Measurements from ENCODE around the gene A1BG. TPM values are rescaled to one million over a fixed set of nuclear protein-coding genes. Genes with fewer than 3 reads are reported as not detected.

The A1BG gene
- 9.7 and 24.9 TPM in 2 replicates for total RNA-seq

DNA sequence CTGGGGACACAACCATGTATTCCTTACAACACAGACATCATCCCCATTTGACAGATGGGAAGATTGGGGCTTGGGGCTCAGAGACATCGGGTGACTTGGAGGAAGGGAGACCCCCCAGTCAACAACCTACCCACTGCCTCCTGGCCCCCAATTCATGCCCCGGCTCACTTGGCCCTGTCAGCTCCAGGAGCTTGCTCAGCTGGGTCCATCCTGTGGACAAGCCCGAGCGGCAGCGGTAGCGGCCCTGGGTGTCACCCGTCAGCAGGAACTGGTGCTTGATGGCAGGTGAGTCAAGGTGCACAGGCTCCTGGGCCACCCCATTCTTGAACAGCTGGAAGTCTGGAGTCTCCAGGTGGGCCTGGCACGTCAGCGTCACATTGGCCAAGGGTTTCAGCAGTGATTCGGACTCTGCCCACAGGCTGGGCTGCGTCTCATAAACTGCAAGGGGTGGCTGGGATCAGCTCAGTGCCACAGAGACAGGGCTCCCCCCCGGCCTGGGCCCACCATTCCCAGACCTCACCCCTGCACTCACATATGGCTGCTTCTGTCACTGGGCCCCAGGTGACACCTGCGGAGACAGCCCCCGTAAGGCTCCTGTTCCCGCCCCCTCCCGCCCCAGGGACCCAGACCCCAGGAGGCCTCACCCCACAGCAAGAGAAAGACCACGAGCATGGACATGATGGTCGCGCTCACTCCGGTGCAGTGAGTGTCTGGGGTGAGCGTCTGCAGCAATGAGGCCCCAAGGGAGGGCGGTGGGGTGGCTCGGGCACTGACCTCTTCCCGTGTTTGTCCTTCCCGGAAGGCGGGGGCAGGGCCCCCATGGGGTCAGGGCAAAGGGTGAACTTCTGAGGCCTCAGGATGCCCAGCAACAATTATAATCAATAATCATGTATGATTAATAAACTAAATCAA is at the start of gene A1BG:
Gene A1BG (minus strand): TSS at position 733 of the 912 bp plus-strand sequence. CDS start 55 bp downstream, at position 678.

GRCh38 chr19:58395220-58395978 is 42.1 kb upstream of the A1BG start, which contains the start of gene RNF225:
Gene RNF225, plus strand, starts transcription at chr19:58395656. Its CDS starts 434 bp downstream, at chr19:58396090.

DNA sequence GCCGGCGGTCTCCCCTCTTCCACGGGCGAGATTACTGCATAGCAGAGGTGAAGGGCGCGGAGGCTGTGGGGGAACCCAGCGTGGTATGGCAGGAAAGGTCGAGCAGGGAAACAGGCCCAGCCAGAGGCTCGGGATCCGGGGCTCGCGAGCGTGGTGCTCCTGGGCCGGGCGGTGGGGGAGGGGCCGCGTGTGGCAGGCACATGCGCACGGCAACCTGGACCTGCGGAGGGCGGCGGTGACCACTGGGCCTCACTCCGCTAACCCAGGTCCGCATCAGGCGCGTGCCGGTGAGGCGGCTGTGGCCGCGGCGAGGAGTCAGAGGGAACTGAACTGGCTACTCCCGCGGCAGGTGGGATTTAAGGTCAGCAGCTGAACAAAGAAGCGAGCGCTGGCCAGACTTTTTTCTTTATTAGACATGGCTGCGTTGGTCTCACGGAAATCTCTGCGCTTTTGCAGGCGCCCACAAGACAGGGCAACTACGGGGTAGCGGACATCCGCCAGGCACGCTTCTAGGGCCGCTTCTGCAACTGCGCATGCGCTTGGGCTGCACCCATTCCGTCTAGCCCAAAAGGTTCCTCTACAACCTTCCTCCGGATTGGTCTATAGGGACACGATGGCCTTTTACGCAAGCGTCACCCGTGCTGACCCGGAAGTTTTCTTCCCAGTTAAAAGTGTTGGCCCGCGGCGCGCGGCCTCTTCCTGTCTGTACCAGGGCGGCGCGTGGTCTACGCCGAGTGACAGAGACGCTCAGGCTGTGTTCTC is 33.5 kb upstream of the A1BG start, which contains the start of gene RPS5:
Gene RPS5 (plus strand): TSS at position 694 of the 762 bp plus-strand sequence. CDS start 869 bp downstream, outside the sequence.

DNA sequence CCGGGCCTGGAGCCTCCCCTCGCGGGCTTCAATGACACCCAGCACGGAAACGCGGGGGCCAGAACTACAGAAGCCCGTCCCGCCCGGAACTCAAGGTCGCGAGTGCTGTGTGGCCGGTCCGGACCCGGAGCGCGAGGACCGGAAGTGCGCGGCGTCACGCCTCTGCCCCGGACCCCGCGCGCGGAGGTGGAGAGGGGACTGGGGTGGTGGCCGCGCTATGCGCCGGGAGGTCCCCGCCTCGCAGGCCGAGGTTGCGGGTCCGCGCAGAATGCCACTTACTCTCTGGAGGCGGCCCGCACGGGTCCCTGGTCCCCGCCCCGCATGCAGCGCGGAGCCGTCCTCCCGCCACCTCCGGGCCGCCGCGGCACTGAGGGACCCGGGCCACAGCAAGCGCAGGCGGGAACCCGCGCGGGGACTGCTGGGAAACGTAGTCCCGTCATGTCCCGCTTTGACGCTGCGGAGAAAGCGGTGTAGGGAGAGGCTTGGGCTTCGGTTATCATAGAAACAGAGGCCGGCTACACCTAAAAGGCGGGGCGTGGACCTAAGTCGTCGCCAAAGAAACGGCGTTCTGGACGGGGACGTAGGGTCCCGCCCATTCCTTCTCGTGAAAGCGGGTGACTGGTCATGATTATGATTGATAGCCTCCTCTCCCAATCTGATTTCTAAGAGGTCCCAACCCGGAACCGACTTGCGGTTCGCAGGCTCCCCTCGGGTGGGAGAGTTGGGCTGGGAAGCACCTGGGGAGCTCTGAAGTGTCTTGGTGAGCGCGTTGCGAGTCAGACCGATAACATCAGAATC is 27.6 kb upstream of the A1BG start, which contains the start of gene ZNF837:
Gene ZNF837 (minus strand): TSS at position 369 of the 798 bp plus-strand sequence. CDS start 11,698 bp downstream, outside the sequence.

GRCh38 chr19:58362272-58362994 is 9.1 kb upstream of the A1BG start, which contains the start of gene ZNF497:
Gene ZNF497, minus strand, starts transcription at chr19:58362751. Its CDS starts 5,116 bp downstream, at chr19:58357635.

DNA sequence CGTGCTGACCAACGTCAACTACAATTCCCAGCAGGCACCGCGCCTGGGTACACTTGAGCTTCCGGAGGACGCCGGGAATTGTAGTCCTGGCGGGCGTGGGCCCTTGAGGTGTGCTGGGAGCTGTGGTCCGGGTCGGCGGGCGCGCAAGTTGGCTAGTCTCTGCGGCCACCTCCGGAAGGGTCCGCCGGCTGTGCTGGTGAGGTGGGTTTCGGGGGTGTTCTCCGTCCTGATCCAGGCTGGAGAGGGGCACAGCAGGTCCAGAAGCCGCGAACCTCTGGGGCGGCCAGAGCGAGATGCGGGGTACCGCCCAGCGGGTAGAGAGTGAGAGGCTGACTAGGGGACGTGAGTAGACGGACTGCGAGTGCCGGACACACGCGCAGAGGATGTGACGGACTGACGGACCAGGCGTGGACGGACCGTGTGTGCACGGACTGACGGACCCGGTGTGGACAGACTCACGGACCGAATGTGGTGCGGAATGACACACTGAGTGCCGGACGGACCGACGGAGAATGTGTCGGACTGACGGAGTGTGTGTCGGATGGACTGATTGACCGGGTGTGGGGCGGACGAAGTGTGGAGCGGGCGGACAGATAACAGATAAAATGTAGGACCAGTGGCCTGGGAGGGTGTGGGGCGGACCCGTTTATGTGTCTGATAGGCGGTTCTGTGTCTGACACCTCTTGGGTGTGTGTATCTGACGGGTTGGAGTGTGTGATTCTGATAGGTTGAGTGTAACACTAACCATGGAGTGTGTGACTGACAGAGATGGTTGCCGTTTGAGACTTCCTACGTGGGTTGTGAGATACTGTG is 26.2 kb downstream of the A1BG start, which contains the start of gene ZSCAN22:
Gene ZSCAN22 (plus strand): TSS at position 81 of the 813 bp plus-strand sequence. CDS start 7,809 bp downstream, outside the sequence.

GRCh38 chr19:58305065-58305931 is 48.0 kb downstream of the A1BG start, which contains the start of gene ERVK3-1:
Gene ERVK3-1, plus strand, starts transcription at chr19:58305377. Its CDS starts 6,792 bp downstream, at chr19:58312169.

Other genes with a start within 250 kb of the A1BG start
- 13.4 and 17.0 TPM in 2 replicates for gene ZNF329, start 202.7 kb downstream of the A1BG start, total RNA-seq
- 11.0 and 23.3 TPM in 2 replicates for gene ZNF274, start 170.4 kb downstream of the A1BG start, total RNA-seq
- gene ZNF544, start 124.6 kb downstream of the A1BG start, total RNA-seq = 40.0 and 45.7 TPM in 2 replicates
- 4.2 and 6.8 TPM in 2 replicates for gene ZNF8, start 74.5 kb downstream of the A1BG start, total RNA-seq
- gene ERVK3-1, start 48.1 kb downstream of the A1BG start, total RNA-seq = 26.5 and 35.3 TPM in 2 replicates
- gene ZSCAN22, start 26.5 kb downstream of the A1BG start, total RNA-seq = 2.7 and 3.5 TPM in 2 replicates
- gene ZNF497, start 9.3 kb upstream of the A1BG start, total RNA-seq = 0.89 and 0.92 TPM in 2 replicates
- gene ZNF837, start 27.5 kb upstream of the A1BG start, total RNA-seq = 1.5 and 1.9 TPM in 2 replicates
- gene RPS5, start 33.8 kb upstream of the A1BG start, total RNA-seq = 858 and 2,100 TPM in 2 replicates
- gene RNF225, start 42.2 kb upstream of the A1BG start, total RNA-seq = not detected in 2 replicates
- 16.6 and 18.9 TPM in 2 replicates for gene ZNF584, start 55.2 kb upstream of the A1BG start, total RNA-seq
- 8.0 and 11.6 TPM in 2 replicates for gene ZNF132, start 86.7 kb upstream of the A1BG start, total RNA-seq
- 10.3 and 10.4 TPM in 2 replicates for gene ZNF324B, start 98.1 kb upstream of the A1BG start, total RNA-seq
- 13.7 and 14.8 TPM in 2 replicates for gene ZNF324, start 113.6 kb upstream of the A1BG start, total RNA-seq
- 6.5 and 9.5 TPM in 2 replicates for gene ZNF446, start 122.9 kb upstream of the A1BG start, total RNA-seq
- gene SLC27A5, start 158.5 kb upstream of the A1BG start, total RNA-seq = 2.1 and 2.6 TPM in 2 replicates
- gene ZBTB45, start 166.3 kb upstream of the A1BG start, total RNA-seq = 4.8 and 8.5 TPM in 2 replicates
- gene TRIM28, start 190.6 kb upstream of the A1BG start, total RNA-seq = 190 and 313 TPM in 2 replicates
- gene CHMP2A, start 201.6 kb upstream of the A1BG start, total RNA-seq = 68.1 and 103 TPM in 2 replicates
- 52.2 and 63.2 TPM in 2 replicates for gene UBE2M, start 205.1 kb upstream of the A1BG start, total RNA-seq
- gene MZF1, start 219.8 kb upstream of the A1BG start, total RNA-seq = 19.0 and 22.0 TPM in 2 replicates